Keratinocyte (primary cell): ENCODE data around the gene HCRT.

ENCODE experiments used
- EZH2 ChIP-seq: IDR thresholded peaks from one replicate; pipeline ENCODE4 v1.6.1; 2012; ENCODE audit warnings: inconsistent platforms, mild to moderate bottlenecking, low read length, moderate library complexity
- TF ChIP-seq, protein P1 (sequence below), 3 experiments: IDR thresholded peaks in 1 of 3; conservative IDR thresholded peaks in 1 of 3; optimal IDR thresholded peaks in 1 of 3; 2 replicates in 2 of 3; 3 replicates in 1 of 3; pipeline versions ENCODE3 to v1.5.1; 2011; ENCODE audit warnings: low read length in 3 of 3, mild to moderate bottlenecking in 3 of 3, moderate library complexity in 2 of 3, control low read depth in 1 of 3, inconsistent platforms in 1 of 3; ENCODE audit not compliant: insufficient read depth in 2 of 3; ENCODE audit errors: extremely low read depth in 1 of 3

DNA sequence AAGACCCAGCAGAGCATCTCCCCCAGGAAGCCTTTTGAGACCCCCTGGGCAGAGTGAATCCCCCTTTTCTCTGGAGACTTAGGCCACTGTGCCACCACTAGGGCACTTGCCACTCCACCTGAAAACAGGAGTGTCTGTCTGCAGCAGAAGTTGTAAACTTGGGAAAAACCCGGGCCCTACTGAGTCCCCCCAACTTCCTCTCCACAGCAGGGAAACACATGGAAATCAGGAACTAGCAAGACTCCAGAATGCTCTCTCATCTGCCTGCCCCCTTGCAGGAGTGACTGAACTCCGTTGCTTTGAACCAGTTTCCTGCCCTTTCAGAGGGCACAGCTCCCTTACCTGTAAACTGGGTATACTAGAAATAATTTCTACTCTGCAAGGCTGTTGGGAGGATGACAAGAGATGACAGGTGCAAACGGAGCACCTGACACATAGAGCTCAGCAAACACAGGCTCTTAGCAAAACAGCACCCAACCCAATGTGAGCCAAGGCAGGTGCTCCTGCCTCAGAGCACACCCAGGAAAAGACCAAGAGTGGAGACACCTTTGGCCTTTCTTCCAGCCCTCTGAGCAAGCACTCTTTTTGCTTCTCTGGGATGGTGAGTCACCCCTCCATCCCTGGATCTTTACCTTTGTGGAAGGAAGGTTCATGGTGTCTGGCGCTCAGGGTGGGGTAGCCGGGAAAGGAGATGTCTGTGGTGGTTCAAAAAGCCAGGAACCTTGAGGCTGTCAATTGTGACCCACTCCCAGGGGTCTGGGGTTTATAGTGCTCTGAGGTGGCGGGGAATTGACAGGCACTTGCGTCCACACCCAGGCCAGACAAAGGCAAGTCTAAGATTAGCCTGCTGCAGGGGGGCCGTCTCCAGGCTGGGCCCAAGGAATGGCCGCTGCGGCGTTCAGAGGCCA lies at the start of gene HCRT:
- TF ChIP-seq, protein P1, sequence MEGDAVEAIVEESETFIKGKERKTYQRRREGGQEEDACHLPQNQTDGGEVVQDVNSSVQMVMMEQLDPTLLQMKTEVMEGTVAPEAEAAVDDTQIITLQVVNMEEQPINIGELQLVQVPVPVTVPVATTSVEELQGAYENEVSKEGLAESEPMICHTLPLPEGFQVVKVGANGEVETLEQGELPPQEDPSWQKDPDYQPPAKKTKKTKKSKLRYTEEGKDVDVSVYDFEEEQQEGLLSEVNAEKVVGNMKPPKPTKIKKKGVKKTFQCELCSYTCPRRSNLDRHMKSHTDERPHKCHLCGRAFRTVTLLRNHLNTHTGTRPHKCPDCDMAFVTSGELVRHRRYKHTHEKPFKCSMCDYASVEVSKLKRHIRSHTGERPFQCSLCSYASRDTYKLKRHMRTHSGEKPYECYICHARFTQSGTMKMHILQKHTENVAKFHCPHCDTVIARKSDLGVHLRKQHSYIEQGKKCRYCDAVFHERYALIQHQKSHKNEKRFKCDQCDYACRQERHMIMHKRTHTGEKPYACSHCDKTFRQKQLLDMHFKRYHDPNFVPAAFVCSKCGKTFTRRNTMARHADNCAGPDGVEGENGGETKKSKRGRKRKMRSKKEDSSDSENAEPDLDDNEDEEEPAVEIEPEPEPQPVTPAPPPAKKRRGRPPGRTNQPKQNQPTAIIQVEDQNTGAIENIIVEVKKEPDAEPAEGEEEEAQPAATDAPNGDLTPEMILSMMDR (optimal IDR thresholded peaks at IDR 0.05 in 1 of 3, IDR thresholded peaks at IDR 0.05 in 1 of 3, conservative IDR thresholded peaks at IDR 0.05 in 1 of 3; ENCODE audit: extremely low read depth in 1 of 3, insufficient read depth in 2 of 3, low read length in 3 of 3): no peak
- TF ChIP-seq EZH2: no peak
